Colon (tissue), 2 donors: ENCODE measurements around the gene INHBE.
"Not testable (repeated sequence)": the region's sequence is repeated elsewhere in the genome, so short reads cannot be mapped to it uniquely, and the experiment has no call there.

Experiments used
- FAIRE-seq: peaks from 2 replicates; lab custom pipeline; 2012; peaks lifted over from hg19 to GRCh38; lab: Jason Lieb, UNC
- donor health status: control.
- donor health status: control.

INHBE gene

GRCh38 chr12:57498132-57498502 is 43.0 kb downstream of the INHBE start:
- no peak for FAIRE-seq

GRCh38 chr12:57498571-57498970 is 43.5 kb downstream of the INHBE start:
- no peak for FAIRE-seq

GRCh38 chr12:57500213-57500612 is 45.1 kb downstream of the INHBE start:
- no peak for FAIRE-seq

- FAIRE-seq = not testable (repeated sequence)
Measured at GRCh38 chr12:57502311-57502969, 47.3 kb downstream of the INHBE start.

GRCh38 chr12:57506541-57506940 is 51.4 kb downstream of the INHBE start:
- not testable (repeated sequence) for FAIRE-seq
